Panc1 (cell line): ENCODE data around the gene COL4A1. TPM values are rescaled to one million over a fixed set of nuclear protein-coding genes. Genes with fewer than 3 reads are reported as not detected.

Experiments used
- ATAC-seq: fragments of 200-7000 bp; cut with Tn5 transposase; 2 replicates; pipeline ENCODE4 v1.9.1; 2020; ENCODE audit warnings: mild to moderate bottlenecking, moderate library complexity
- BruUV-seq: library from RNA; stranded (reverse); fragments of 400-500 nt; replicated peaks from 2 replicates; lab custom pipeline; 2021; lab: Mats Ljungman, UMichigan
- CTCF ChIA-PET: fragments of 300-600 bp; sonication (Branson Sonifier 250); formaldehyde crosslinking; loops from one replicate; lab custom pipeline; 2022; ENCODE audit warnings: antibody characterized with exemption; lab: Charles Lee
- POLR2A ChIA-PET: fragments of 300-600 bp; sonication (Branson Sonifier 250); formaldehyde crosslinking; loops from one replicate; lab custom pipeline; 2022; ENCODE audit warnings: antibody characterized with exemption; lab: Charles Lee
- DNase-seq: peaks from one replicate; pipeline ENCODE4 v3.0.0-alpha.2; 2010; ENCODE audit warnings: low read depth, low spot score
- H3K27ac ChIP-seq: 2 replicates; pipeline ENCODE4 v1.5.1; 2011; ENCODE audit warnings: mild to moderate bottlenecking, low read length, inconsistent platforms
- H3K27me3 ChIP-seq: fragments of 200-500 bp; sonication (Bioruptor generic); 2 replicates; pipeline ENCODE4 v1.6.0; 2014; ENCODE audit warnings: low read length, inconsistent platforms; ENCODE audit not compliant: control insufficient read depth, insufficient read depth
- H3K36me3 ChIP-seq: fragments of 200-500 bp; sonication (Bioruptor generic); 2 replicates; pipeline ENCODE4 v1.5.1; 2014; ENCODE audit warnings: inconsistent platforms, mild to moderate bottlenecking, low read length, moderate library complexity; ENCODE audit not compliant: control insufficient read depth, insufficient read depth
- H3K4me1 ChIP-seq: 2 replicates; pipeline ENCODE4 v1.5.1; 2011; ENCODE audit warnings: inconsistent platforms, mild to moderate bottlenecking, low read length, moderate library complexity; ENCODE audit not compliant: control insufficient read depth, insufficient read depth
- H3K4me3 ChIP-seq, 2 experiments: 2 replicates each; pipeline ENCODE4 v1.5.1; 2011 to 2012; ENCODE audit warnings: low read depth in 2 of 2, low read length in 2 of 2, mild to moderate bottlenecking in 2 of 2, inconsistent platforms in 1 of 2, moderate library complexity in 1 of 2
- H3K9me3 ChIP-seq: fragments of 200-500 bp; sonication (Bioruptor generic); 2 replicates; pipeline ENCODE4 v1.5.1; 2014; ENCODE audit warnings: low read depth, mild to moderate bottlenecking, inconsistent platforms, low read length, moderate library complexity; ENCODE audit not compliant: control insufficient read depth, insufficient read depth
- CTCF ChIP-seq: fragments of 450-650 bp; IDR thresholded peaks from 2 replicates; pipeline ENCODE4 v1.5.1; 2017; ENCODE audit warnings: mild to moderate bottlenecking
- POLR2AphosphoS5 ChIP-seq: IDR thresholded peaks from 2 replicates; pipeline ENCODE4 v1.6.1; 2012; ENCODE audit warnings: mild to moderate bottlenecking, low read depth, low read length, moderate library complexity
- REST ChIP-seq, 2 experiments: IDR thresholded peaks; 2 replicates each; pipeline ENCODE4 v1.6.1; 2011 to 2012; ENCODE audit warnings: low read depth in 2 of 2, control low read depth in 1 of 2, low read length in 1 of 2, mild to moderate bottlenecking in 1 of 2, moderate library complexity in 1 of 2; ENCODE audit not compliant: insufficient read depth in 1 of 2
- SIN3A ChIP-seq: IDR thresholded peaks from 2 replicates; pipeline ENCODE4 v1.6.1; 2012; ENCODE audit warnings: low read depth, mild to moderate bottlenecking, low read length, moderate library complexity, borderline replicate concordance; ENCODE audit not compliant: insufficient read depth
- TCF7L2 ChIP-seq: IDR thresholded peaks from 2 replicates; pipeline ENCODE4 v1.6.1; 2011; ENCODE audit warnings: mild to moderate bottlenecking, low read depth, low read length, inconsistent platforms
- in situ Hi-C: cut with HindIII; loops from 2 replicates; pipeline ENCODE4 v1.10.0; 2016; ENCODE audit warnings: low sequenced_read_pairs, low pct_unique_long_range_greater_than_20kb
- intact Hi-C: fragments of 100-400 bp; cut with micrococcal nuclease; formaldehyde crosslinking; loops from one replicate; pipeline ENCODE4 v1.10.0; 2022; ENCODE audit not compliant: unreplicated experiment
- total RNA-seq: library from RNA; stranded (reverse); gene quantifications from one replicate; pipeline ENCODE4 v1.2.1, GENCODE V29; 2021; ENCODE audit not compliant: unreplicated experiment

Gene COL4A1
- total RNA-seq, 1 experiment from 2014 or later: 1.1 TPM

DNA sequence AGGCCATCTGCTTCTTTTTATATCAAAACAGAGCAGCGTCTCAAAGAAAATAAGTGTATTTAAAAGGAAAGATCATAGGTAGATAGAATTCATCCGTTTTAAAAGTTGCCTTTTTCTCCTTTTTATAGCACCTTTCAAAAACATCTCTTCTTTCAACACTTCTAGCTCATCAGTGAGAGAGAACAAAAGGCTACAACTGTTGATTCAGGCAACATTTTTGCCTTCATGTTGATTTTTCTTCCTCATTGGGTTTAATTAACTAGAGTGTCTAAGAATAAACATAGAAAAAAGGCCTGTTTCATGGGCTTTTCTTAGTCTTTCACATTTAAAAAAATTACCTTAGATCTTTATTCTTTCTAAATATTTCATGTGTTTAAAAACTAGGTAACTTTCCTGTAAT is 13.7 kb upstream of the COL4A1 start:
- H3K4me3 ChIP-seq: no peak overlapping the region
- POLR2A ChIA-PET: no interaction called here
- no peak overlapping the region for H3K27ac ChIP-seq
- no peaks in the 10 kb centered on the region for H3K4me1 ChIP-seq
- CTCF ChIA-PET: no interaction called here
- no peaks in the 10 kb centered on the region for H3K36me3 ChIP-seq
- DNase-seq (no peak), ATAC-seq (no peak)
- TF ChIP-seq POLR2AphosphoS5 (no peak), SIN3A (no peak), TCF7L2 (no peak)
- no TSS peak for BruUV-seq
- no peaks in the 10 kb centered on the region for H3K9me3 ChIP-seq
- in situ Hi-C loops (no loop called here), intact Hi-C loops (no loop called here)
- no peaks in the 10 kb centered on the region for H3K27me3 ChIP-seq

GRCh38 chr13:110319774-110320509 is 13.0 kb upstream of the COL4A1 start:
- in situ Hi-C loops (no loop called here), intact Hi-C loops (no loop called here)
- CTCF ChIA-PET: no interaction called here
- Histone ChIP-seq H3K4me1 (no peaks in the 10 kb centered on the region), H3K9me3 (no peaks in the 10 kb centered on the region), H3K4me3 (no peak overlapping the region), H3K36me3 (no peaks in the 10 kb centered on the region), H3K27me3 (no peaks in the 10 kb centered on the region), H3K27ac (no peak overlapping the region)
- BruUV-seq: no TSS peak
- DNase-seq (no peak), ATAC-seq (no peak)
- POLR2A ChIA-PET: no interaction called here
- TF ChIP-seq SIN3A (no peak), POLR2AphosphoS5 (no peak), TCF7L2 (no peak), CTCF (no peak), REST (IDR thresholded peaks at IDR 0.05; ENCODE audit: insufficient read depth in 1 of 2, low read depth in 2 of 2, low read length in 1 of 2) (no peak)

GRCh38 chr13:110319397-110319773 is 12.4 kb upstream of the COL4A1 start:
- no peaks in the 10 kb centered on the region for H3K36me3 ChIP-seq
- H3K27me3 ChIP-seq: no peaks in the 10 kb centered on the region
- CTCF ChIA-PET: no interaction called here
- no peaks in the 10 kb centered on the region for H3K9me3 ChIP-seq
- H3K27ac ChIP-seq: no peak overlapping the region
- intact Hi-C loops (no loop called here), in situ Hi-C loops (no loop called here)
- no peaks in the 10 kb centered on the region for H3K4me1 ChIP-seq
- no peak overlapping the region for H3K4me3 ChIP-seq
- TF ChIP-seq TCF7L2 (no peak), SIN3A (no peak), POLR2AphosphoS5 (no peak), CTCF (no peak), REST (IDR thresholded peaks at IDR 0.05; ENCODE audit: insufficient read depth in 1 of 2, low read depth in 2 of 2, low read length in 1 of 2) (no peak)
- POLR2A ChIA-PET: no interaction called here
- no TSS peak for BruUV-seq
- ATAC-seq (no peak), DNase-seq (no peak)
